NCI-H2029 (cell line): ENCODE results near the gene POTEJ.
"Not testable (repeated sequence)": the region's sequence is repeated elsewhere in the genome, so short reads cannot be mapped to it uniquely, and the experiment has no call there.

ENCODE experiments used
- DNase-seq: peaks from one replicate; lab custom pipeline; 2025; lab: John Stamatoyannopoulos, UW

The POTEJ gene

DNA sequence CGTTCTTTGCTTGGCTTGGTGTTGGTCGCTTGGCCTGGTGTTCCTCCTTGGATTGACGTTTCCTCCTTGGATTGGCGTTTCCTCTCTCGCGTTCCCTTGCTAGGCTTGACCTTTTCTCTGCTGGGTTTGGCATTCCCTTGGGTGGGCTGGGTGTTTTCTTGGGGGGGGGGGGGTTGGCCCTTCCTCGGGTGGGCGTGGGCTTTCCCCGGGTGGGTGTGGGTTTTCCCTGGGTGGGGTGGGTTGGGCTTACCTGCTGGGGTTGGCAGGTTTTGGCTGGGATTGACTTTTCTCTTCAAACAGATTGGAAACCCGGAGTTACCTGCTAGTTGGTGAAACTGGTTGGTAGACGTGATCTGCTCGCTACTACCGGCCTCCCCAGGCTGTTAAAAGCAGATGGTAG is at the start of gene POTEJ:
Gene POTEJ, plus strand, starts transcription at position 301 of the 400 bp plus-strand sequence. Its CDS starts 93 bp downstream, at position 394.
- DNase-seq: not testable (repeated sequence)

DNA sequence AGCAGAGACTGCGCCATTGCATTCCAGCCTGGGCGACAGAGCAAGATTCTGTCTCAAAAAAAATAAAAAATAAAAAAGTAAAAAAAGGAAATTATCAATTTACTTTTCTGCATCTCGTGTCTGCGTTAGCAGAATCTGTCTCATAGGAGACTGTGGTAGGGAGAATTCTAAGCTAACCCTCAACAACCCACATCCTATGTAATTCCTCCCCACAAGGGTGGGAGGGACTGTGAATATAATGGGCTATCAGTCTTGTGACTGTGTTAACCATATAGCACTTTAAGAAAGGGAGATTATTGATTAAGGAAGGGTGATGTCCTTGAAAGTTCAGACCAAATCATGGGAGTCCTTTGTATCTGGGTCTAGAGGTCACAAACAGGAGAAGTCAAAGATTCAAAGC is 45.1 kb upstream of the POTEJ start:
- DNase-seq: not testable (repeated sequence)

- DNase-seq: not testable (repeated sequence)
Measured at GRCh38 chr2:130571929-130572328, 39.3 kb upstream of the POTEJ start.

- not testable (repeated sequence) for DNase-seq
Measured at GRCh38 chr2:130574230-130574629, 37.0 kb upstream of the POTEJ start.

DNA sequence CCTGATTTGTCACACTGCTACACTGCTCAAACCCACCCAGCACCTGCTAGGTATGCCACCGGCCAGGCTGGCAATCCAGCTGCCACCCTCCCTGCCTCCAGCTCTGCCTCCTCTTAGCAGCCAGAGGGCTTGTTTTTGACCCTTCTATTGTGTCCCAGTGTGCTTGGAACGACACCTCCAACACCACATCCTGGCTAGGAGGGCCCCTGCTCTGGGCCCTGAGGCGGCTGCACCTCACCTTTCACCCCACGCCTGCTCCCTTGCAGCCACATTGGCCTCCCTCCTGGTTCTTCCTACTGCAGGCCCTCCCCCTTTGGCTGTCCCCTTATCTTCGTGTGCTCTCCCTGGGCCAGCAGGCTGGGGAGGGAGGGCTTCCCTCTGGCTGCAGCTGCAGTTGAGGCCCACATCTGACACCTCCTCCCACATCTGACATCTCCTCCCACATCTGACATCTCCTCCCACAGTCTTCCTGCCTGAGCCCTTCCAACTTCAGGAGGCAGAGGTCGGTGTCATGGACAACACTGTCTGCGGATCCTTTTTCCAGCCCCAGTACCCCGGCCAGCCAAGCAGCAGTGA is 34.9 kb upstream of the POTEJ start:
- DNase-seq: not testable (repeated sequence)

GRCh38 chr2:130577559-130577958 is 33.7 kb upstream of the POTEJ start:
- DNase-seq: not testable (repeated sequence)

DNA sequence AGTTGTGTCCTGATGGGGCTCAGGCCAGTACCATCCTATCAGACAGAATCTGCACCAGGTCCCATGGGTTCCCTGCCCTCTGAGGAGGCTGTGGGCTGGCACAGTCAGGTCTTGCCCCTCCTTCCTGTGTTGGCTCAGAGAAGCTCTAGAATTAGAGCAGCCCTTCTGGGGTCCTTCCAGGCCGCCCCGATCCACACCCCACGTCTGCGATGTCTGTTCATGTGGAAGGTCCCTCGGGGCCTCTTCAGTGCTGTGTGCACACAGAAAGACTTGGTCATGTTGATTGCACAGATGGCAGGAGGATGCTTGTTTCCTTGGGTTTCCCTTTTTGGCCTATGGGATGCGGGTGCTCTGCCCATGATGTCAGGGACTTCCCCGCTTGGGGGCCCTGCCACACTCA is 32.1 kb upstream of the POTEJ start:
- DNase-seq: not testable (repeated sequence)

- not testable (repeated sequence) for DNase-seq
Measured at GRCh38 chr2:130581491-130581890, 29.7 kb upstream of the POTEJ start.

DNA sequence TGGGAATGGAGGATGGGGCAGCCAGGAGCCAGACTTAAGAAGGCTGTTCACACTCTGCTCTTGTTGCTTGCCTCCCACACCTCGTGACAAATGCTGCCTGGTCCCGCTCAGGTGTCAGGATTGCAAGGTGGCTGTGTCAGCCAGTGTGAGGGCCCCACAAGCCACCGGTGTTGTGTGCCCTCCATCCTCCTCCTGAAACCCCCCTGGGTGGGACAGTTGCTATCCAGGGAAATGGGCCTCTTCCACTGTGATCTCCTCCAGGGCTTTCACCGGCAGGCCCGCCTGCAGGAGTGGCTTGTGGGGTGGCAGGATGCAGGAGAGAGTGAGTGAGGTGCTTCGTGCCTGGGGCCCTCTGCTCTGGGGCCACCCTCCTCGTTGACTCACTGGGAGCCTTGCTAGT is 28.3 kb upstream of the POTEJ start:
- DNase-seq: not testable (repeated sequence)

DNA sequence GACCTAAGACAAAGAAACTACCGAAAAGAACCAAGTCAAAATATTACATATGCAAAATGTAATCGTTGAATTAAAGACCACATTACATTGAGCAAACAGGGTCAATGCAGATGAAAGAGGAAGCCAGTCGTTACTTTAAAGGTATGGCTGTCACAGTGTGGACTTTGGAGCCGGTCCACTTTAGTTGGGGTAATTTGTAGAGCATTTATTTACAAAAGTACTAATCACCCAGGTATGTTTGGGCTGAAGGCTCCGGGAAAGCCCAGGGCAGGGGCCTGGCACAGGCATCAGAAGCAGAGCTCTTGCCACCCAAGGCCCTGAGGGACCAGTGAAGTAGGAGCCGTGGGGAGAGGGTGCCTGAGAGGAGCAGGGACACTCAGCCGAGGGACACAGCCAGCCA is 27.7 kb upstream of the POTEJ start:
- DNase-seq: not testable (repeated sequence)

- not testable (repeated sequence) for DNase-seq
Measured at GRCh38 chr2:130584726-130585125, 26.5 kb upstream of the POTEJ start.

- not testable (repeated sequence) for DNase-seq
Measured at GRCh38 chr2:130588688-130589458, 22.4 kb upstream of the POTEJ start.

GRCh38 chr2:130590170-130590841 is 20.9 kb upstream of the POTEJ start:
- not testable (repeated sequence) for DNase-seq

GRCh38 chr2:130590842-130591359 is 20.3 kb upstream of the POTEJ start:
- DNase-seq: not testable (repeated sequence)

- DNase-seq: not testable (repeated sequence)
Measured at GRCh38 chr2:130592791-130593414, 18.3 kb upstream of the POTEJ start.

GRCh38 chr2:130594011-130594410 is 17.2 kb upstream of the POTEJ start:
- DNase-seq: not testable (repeated sequence)

DNA sequence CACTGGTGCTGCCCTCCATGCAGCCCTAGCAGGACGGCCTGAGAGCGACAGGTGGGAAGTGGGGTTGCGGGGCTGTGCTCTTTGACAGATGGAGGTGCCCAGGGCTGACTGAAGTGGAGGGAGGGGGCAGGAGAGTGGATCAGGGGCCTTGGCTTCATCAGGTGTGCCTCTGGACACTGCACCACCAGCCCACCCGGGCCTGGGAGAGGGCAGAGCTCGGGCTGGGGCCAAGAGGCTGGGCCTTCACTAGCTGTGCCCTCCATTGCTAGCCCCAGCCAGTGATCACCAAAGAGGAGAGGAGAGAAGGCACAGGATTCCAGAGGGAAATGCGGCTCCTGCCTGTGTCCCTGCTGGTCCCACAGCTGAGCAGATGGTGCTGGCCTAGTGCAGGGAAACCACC is 14.5 kb upstream of the POTEJ start:
- DNase-seq: not testable (repeated sequence)

DNA sequence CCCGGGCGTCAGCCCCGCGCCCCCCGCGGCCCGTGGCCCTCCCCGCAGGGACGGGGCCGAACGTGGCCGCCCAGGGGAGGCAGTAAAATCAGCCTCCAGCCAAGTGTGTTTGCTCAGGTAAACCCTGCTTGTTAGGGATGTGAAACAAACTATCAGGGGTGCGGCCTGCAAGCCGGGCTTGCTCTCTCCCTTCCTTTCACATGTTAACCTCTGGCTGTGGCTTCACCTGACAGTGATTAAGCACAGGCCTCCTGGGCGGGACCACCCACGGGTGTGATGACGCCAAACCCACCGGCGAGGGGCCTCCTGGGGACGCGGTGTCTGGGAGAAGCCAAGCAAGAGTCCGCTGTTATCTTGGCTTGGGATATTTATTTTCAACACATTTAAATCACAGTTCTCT is 13.2 kb upstream of the POTEJ start:
- not testable (repeated sequence) for DNase-seq

GRCh38 chr2:130598463-130598862 is 12.8 kb upstream of the POTEJ start:
- DNase-seq: not testable (repeated sequence)

- not testable (repeated sequence) for DNase-seq
Measured at GRCh38 chr2:130599393-130599792, 11.8 kb upstream of the POTEJ start, which contains the start of gene CFC1. Gene CFC1 (minus strand): TSS chr2:130599575. CDS start chr2:130599287, 288 bp downstream.

DNA sequence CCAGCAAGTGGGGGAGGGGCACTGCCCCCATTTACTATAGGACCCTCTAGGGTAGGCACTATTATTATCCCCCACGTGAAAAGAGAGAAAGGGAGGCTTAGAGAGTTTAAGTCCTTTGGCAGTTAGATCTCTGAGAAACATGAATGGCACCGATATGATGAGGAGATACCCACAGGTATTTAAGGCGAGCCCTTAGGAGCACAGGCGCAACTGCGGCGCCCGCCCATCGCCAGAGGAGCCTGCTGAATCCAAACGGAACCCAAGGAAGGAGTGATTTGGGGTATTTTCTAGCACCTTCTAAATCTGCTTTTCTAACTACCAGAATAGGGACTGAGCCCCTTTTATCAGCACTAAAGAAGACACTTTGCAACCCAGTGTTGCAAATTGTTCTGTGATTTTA is 11.3 kb upstream of the POTEJ start:
- not testable (repeated sequence) for DNase-seq
